ENCODE data around the gene USP27X.
A peak's percentile ranks its signal among the peaks of the same experiment; 100 is the strongest.

The USP27X gene

GRCh38 chrX:49921109-49921508 is 41.8 kb downstream of the USP27X start:
- H3K4me2 ChIP-seq (ENCODE audit: low read depth, low read length, poor library complexity, severe bottlenecking): no peak overlapping the region
- H3K4me1 ChIP-seq (ENCODE audit: insufficient read depth, low read length, poor library complexity, severe bottlenecking): peaks cover 3% of the 10 kb centered on the region
- no peak overlapping the region for H3K4me3 ChIP-seq (ENCODE audit: low read length, poor library complexity, severe bottlenecking)
- TF ChIP-seq CTCF (conservative IDR thresholded peaks at IDR 0.05; ENCODE audit: low read length) (no peak), EZH2phosphoT487 (IDR thresholded peaks at IDR 0.05; ENCODE audit: borderline replicate concordance) (no peak)
- H3K9me3 ChIP-seq (ENCODE audit: insufficient read depth, low read depth, low read length): no peaks in the 10 kb centered on the region
- H3K27me3 ChIP-seq (ENCODE audit: insufficient read depth, low read length, poor library complexity, severe bottlenecking): no peaks in the 10 kb centered on the region
- H3K79me2 ChIP-seq (ENCODE audit: insufficient read depth, low read length): no peaks in the 10 kb centered on the region
- H3K9ac ChIP-seq (ENCODE audit: low read depth, low read length, poor library complexity, severe bottlenecking): peak overlapping the region; percentile 67
- H3F3A ChIP-seq (ENCODE audit: low read depth): no peaks in the 10 kb centered on the region
- H3K36me3 ChIP-seq (ENCODE audit: insufficient read depth, low read length): no peaks in the 10 kb centered on the region
- no peaks in the 10 kb centered on the region for H3K9me2 ChIP-seq (replicated peaks; ENCODE audit: low read depth, low read length)
- no peak overlapping the region for H2AFZ ChIP-seq (ENCODE audit: low read length)
- no peaks in the 10 kb centered on the region for H4K20me1 ChIP-seq (ENCODE audit: insufficient read depth, low read length, poor library complexity, severe bottlenecking)

- Histone ChIP-seq H3K9ac (ENCODE audit: low read depth, low read length, poor library complexity, severe bottlenecking) (peak within 1 kb of the TSS; percentile 80), H2AFZ (ENCODE audit: low read length) (peak within 1 kb of the TSS; percentile 95)
Measured at GRCh38 chrX:49922291-49923241, 43.3 kb downstream of the USP27X start, which contains the start of gene CLCN5. Gene CLCN5 (plus strand): TSS chrX:49922596. CDS start chrX:49925299, 2,703 bp downstream.

GRCh38 chrX:49925176-49925575 is 45.9 kb downstream of the USP27X start:
- peak overlapping the region; percentile 47 for H3K4me2 ChIP-seq (ENCODE audit: low read depth, low read length, poor library complexity, severe bottlenecking)
- no peaks in the 10 kb centered on the region for H3K79me2 ChIP-seq (ENCODE audit: insufficient read depth, low read length)
- H4K20me1 ChIP-seq (ENCODE audit: insufficient read depth, low read length, poor library complexity, severe bottlenecking): no peaks in the 10 kb centered on the region
- H3K27me3 ChIP-seq (ENCODE audit: insufficient read depth, low read length, poor library complexity, severe bottlenecking): no peaks in the 10 kb centered on the region
- H3K9me2 ChIP-seq (replicated peaks; ENCODE audit: low read depth, low read length): no peaks in the 10 kb centered on the region
- TF ChIP-seq EZH2phosphoT487 (IDR thresholded peaks at IDR 0.05; ENCODE audit: borderline replicate concordance) (no peak), CTCF (conservative IDR thresholded peaks at IDR 0.05; ENCODE audit: low read length) (no peak)
- H3F3A ChIP-seq (ENCODE audit: low read depth): no peaks in the 10 kb centered on the region
- H2AFZ ChIP-seq (ENCODE audit: low read length): peak overlapping the region; percentile 76
- peak overlapping the region; percentile 2 for H3K4me3 ChIP-seq (ENCODE audit: low read length, poor library complexity, severe bottlenecking)
- peaks cover 6% of the 10 kb centered on the region for H3K4me1 ChIP-seq (ENCODE audit: insufficient read depth, low read length, poor library complexity, severe bottlenecking)
- no peaks in the 10 kb centered on the region for H3K36me3 ChIP-seq (ENCODE audit: insufficient read depth, low read length)
- H3K9ac ChIP-seq (ENCODE audit: low read depth, low read length, poor library complexity, severe bottlenecking): peak overlapping the region; percentile 38
- no peaks in the 10 kb centered on the region for H3K9me3 ChIP-seq (ENCODE audit: insufficient read depth, low read depth, low read length)

More at GRCh38 chrX:49922291-49923241, 43.3 kb downstream of the USP27X start, which contains the start of gene CLCN5:
- Histone ChIP-seq H3K27me3 (ENCODE audit: insufficient read depth, low read length, poor library complexity, severe bottlenecking) (no peaks in the 10 kb centered on the region), H3K4me1 (ENCODE audit: insufficient read depth, low read length, poor library complexity, severe bottlenecking) (peaks cover 6% of the 10 kb centered on the region), H3K4me2 (ENCODE audit: low read depth, low read length, poor library complexity, severe bottlenecking) (peak within 1 kb of the TSS; percentile 88), H3K9me2 (replicated peaks; ENCODE audit: low read depth, low read length) (no peaks in the 10 kb centered on the region), H3F3A (ENCODE audit: low read depth) (no peaks in the 10 kb centered on the region), H3K9me3 (ENCODE audit: insufficient read depth, low read depth, low read length) (no peaks in the 10 kb centered on the region), H3K36me3 (ENCODE audit: insufficient read depth, low read length) (no peaks in the 10 kb centered on the region), H3K79me2 (ENCODE audit: insufficient read depth, low read length) (no peaks in the 10 kb centered on the region), H4K20me1 (ENCODE audit: insufficient read depth, low read length, poor library complexity, severe bottlenecking) (no peaks in the 10 kb centered on the region), H3K4me3 (ENCODE audit: low read length, poor library complexity, severe bottlenecking) (peak within 1 kb of the TSS; percentile 84)
- TF ChIP-seq EZH2phosphoT487 (IDR thresholded peaks at IDR 0.05; ENCODE audit: borderline replicate concordance) (no peak), CTCF (conservative IDR thresholded peaks at IDR 0.05; ENCODE audit: low read length) (no peak)
